Activated CD4-positive, alpha-beta T cell treated with anti-CD3 and anti-CD28 coated beads for 48 hours (primary cell): ENCODE measurements around the gene EMCN.
A peak's percentile ranks its signal among the peaks of the same experiment; 100 is the strongest.
"Not testable (repeated sequence)": the region's sequence is repeated elsewhere in the genome, so short reads cannot be mapped to it uniquely, and the experiment has no call there.

Experiments used
- DNase-seq: peaks from one replicate; pipeline ENCODE4 v3.0.0-alpha.2; 2020

EMCN gene

GRCh38 chr4:100517864-100518341, at the start of gene EMCN:
EMCN (minus strand) TSS chr4:100518022; CDS start chr4:100517914, 108 bp downstream.
- DNase-seq: no peak

DNA sequence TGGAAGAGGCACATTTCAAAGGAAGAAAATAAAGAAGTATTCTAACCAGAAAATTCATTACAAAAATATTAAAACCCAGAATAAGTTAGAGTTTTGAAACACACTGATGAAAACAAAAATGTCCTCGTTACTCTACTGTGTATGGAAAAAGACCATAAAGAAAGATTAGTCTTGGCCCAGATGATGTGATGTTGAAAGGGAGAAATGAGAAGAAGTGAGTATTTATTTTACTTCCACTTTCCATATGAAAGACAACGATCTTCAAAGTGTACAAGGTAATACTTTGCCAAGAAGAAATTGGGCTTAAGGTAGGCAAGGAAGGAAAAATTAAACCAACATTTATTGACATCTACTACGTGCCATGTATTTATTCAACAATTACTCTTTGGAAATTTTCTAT, 48.6 kb upstream of the EMCN start:
- no peak for DNase-seq

DNA sequence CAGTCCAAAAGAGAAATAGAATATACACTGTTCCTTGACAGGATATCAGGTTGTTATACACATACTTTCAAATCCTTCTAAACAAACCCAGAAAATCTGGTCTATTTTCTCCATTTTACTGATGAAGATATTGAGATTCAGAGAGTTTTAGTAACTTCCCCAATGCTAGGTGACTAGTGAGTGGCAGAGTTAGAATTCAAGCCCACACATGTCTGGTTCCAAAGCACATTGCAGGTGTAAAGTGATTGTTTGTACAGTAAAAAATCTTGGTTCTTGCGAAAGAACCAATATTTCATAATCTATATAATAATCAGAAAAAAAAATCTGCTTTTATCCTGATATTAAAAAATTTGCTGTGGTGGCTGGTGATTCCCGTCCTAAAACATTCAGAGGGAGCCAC, 39.5 kb upstream of the EMCN start:
- no peak for DNase-seq

- no peak for DNase-seq
These were observed 38.0 kb upstream of the EMCN start for GRCh38 chr4:100555611-100556337.

DNA sequence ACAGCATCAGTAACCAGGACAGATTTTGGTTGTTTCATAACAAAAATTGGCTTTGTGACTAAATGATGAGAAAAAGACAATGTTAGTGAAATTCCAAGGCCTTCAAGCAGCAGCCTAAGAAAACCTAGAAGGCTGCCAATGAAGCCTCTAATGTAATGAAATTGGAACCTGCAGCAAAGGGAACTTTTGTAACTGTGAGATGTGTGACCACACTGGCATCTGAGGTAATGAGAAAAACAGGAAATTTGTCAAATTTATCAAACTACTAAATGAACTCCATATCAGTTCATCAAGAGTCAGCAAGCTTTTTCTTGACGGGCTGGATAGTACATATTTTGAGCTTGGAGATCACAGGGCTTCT, 30.4 kb upstream of the EMCN start:
- no peak for DNase-seq

DNA sequence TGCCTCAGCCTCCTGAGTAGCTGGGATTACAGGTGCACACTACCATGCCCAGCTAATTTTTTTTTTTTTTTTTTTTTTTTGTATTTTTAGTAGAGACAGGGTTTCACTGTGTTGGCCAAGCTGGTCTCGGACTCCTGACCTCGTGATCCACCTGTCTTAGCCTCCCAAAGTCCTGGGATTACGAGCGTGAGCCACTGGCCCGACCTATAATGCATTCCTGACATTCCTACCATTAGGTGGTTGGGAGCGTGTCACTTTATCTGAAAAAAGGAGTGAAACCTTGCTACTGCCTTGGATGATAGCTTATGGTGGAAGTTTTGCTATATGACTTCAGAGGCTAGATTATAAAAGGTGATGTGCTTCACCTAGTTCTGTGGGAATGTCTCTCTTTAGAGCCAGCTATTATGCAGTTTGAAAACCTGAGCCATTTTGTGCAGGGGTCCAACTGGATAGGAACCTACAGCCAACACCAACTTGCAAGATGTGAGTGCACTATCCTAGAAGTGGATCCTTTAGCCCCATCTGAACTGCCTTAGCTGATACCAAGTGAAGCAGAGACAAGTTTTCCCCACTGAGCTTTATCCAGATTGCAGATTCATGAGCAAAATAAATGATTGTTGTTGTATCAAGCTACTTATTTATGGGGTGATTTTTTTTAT, 29.8 kb upstream of the EMCN start:
- no peak for DNase-seq

DNA sequence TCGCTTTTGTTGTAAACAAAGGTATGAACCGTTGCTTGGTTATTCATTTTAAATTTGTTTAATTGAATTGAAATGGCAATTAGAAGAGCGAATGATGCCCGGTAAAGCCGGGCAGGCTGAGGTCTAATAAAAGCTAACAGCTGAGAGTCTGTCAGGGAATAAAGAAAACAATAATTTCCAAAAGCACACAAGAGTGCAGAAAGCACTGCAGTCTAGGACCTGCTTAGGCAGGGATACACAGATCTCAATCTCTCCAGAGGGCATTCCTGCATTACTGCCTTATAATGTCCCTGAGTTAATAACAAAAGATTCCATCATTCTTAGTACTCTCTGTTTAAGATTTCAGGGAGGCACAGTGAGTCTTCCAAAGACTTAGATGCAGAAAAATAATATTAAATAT, 27.6 kb upstream of the EMCN start:
- DNase-seq: no peak

- no peak for DNase-seq
These were observed 22.3 kb upstream of the EMCN start for GRCh38 chr4:100540131-100540530.

GRCh38 chr4:100539706-100540105, 21.9 kb upstream of the EMCN start:
- no peak for DNase-seq

DNA sequence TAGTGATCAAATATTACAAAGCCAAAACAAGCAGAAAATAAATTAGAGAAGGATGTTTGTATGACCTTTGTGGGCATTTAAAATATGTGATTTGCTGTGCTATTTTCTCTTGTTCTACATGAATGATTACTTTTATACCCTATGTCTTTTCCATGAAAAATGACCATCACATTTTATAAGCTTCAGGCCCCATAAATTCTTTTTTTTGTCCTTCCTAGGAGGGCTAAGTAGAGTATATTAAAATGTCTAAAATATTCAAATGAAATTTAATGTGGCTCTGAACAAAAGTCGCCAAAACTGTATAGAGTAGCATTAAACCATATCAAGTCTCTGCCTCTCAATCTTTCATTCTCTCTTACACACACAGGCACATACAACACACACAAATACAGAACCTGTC, 15.9 kb upstream of the EMCN start:
- no peak for DNase-seq

DNA sequence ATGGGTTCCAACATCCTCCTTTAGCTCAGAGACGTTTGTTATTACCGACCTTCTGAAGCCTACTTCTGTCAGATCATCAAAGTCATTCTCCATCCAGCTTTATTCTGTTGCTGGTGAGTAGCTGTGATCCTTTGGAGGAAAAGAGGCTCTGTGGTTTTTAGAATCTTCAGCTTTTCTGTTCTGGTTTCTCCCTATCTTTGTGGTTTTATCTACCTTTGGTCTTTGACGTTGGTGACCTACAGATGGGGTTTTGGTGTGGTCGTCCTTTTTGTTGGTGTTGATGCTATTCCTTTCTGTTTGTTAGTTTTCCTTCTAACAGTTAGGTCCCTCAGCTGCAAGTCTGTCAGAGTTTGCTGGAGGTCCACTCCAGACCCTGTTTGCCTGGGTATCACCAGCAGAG, 12.3 kb upstream of the EMCN start:
- not testable (repeated sequence) for DNase-seq

- DNase-seq: no peak
These were observed 7.9 kb upstream of the EMCN start for GRCh38 chr4:100525686-100526085.

DNA sequence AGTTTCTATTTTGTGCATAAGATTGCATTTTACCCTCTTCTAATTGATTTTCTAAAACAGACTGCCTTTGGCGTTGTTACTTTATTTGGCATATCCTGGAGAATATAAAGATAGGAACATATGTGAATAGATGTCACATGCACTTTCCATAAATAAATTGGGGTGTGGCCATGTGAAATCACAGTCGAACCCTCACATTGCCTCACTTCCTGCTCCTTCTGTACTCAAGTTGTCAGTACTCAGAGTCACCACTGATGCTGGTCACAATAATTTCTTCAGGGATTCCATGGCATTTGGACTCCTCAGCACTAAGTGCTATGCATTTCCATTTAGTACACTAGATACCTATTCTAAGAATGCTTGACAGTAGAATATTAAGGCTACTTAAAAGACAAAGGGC, 1.4 kb upstream of the EMCN start:
- no peak for DNase-seq

DNA sequence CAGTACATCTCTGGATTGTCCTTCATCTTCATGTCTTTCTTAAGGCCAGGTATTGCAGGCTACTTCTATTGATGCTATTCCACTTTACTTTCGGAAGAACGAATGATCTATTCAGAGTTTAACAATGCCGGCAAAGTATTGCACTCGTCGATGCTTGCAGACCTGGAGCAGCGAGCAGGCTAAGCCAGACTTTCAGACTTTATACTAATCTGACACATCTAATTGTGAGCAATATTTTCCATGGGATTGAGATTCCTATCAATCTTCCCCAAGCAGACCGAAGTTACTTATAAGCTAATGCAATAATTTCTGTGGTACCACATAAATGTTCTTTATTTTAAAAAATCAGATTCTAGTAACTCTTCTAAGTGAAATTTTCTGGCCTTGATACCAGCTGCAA, 1.6 kb downstream of the EMCN start:
- DNase-seq: no peak

GRCh38 chr4:100511896-100512295, 5.9 kb downstream of the EMCN start:
- DNase-seq: no peak

DNA sequence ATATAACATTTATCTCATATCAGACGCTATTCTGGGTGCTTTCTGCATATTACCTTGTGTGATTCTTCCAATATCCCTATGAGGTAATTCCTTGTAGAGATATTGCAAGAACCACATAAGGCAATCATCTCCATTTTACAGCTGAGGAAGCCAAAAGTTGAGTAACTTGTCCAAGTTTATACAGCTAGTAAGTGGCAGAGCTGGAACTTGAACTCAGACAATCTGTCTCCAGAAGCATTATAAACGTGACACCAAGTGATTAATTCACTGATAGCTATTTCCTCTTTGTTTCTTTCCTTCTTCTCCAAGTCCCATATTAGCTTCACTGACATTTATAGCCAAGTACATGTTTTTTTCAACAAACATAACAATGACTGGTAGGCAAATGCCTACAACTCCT, 7.3 kb downstream of the EMCN start:
- DNase-seq: no peak

DNA sequence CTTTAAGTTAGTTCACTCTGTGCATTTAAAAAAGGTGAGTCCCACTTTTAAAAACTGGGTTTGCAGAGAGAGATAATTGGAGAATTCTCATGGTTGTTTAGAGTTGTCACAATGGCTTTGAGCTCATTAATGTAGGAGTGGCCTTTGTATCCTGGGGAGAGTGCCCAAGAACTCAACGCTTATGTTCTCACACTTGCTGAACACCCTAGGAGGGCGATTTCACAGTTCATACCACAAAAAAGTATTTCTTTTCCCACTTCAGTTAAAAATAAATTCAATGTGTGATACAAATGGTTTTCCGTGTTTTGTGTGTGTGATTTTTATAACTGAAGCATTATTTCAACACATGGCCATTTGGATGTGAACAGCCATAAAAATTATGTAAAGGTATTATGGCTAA, 8.4 kb downstream of the EMCN start:
- DNase-seq: no peak

DNA sequence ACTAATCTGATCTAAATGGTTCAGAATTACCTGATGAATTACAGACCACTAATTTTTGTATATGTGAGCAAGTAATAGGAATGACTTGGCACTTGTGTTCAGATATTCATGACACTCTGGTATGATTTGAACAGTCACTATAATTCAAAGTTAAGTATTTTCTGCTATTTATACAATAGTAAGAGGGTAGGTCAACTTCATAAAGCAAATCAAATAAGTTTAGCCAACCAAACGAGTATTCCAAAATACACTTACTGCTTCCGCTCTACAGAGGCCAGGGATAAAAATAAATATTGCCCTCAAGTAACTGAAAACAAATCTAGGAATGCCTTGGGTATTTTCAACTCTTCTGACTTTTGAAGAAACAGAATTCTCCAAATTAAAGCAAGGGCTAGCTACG, 9.1 kb downstream of the EMCN start:
- DNase-seq: no peak

DNA sequence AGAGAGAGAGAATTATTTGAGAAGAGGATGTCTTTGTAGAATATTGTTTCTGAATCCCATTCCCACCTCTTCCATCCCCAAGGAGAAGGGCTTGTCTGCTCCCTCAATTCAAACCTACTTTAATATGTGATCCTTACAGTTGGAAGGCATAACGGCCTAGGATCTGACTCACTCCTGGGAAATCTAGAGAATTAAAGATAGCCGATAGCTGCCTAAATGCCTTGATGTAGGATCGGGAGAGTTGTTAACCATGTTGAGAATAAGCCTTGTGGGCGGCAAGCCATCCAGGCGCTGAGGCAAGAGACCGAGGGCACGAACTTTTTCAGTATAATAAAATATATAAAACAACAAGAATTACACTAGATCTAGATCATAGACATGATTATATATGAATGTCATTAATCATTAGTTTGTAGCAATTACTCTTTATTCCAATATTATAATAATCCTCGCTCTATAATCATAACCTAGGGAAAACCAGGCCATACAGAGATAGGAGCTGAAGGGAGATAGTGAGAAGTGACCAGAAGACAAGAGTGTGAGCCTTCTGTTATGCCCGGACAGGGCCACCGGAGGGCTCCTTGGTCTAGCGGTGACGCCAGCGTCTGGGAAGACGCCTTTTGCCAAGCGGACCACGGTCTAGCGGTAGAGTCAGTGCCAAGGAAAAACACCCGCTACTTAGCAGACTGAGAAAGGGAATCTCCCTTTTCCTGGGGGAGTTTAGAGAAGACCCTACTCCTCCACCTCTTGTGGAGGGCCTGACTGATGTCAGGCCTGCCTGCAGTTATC, 13.5 kb downstream of the EMCN start:
- DNase-seq: peak; percentile 3

GRCh38 chr4:100497791-100498190, 20.0 kb downstream of the EMCN start:
- no peak for DNase-seq

- no peak for DNase-seq
These were observed 22.7 kb downstream of the EMCN start for GRCh38 chr4:100495074-100495473.

GRCh38 chr4:100494166-100494565, 23.7 kb downstream of the EMCN start:
- no peak for DNase-seq

DNA sequence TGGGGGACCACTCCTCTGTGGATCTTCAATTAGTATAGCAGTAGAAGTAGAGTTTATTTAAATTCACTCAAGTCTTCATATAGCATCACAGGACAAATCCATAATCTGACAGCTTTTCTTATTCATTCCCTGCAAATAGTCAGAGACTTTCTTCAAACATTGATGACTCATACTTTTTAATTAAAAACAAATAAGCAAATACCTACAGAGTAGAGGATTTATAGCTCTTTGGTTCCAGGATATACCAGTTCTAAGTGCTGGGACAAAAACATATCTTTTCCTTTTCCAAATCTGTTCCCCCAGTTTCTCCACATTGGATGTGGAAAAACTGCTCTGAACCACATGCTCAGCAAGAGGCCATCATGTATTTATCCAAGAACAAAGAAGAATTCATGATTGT, 24.1 kb downstream of the EMCN start:
- no peak for DNase-seq

DNA sequence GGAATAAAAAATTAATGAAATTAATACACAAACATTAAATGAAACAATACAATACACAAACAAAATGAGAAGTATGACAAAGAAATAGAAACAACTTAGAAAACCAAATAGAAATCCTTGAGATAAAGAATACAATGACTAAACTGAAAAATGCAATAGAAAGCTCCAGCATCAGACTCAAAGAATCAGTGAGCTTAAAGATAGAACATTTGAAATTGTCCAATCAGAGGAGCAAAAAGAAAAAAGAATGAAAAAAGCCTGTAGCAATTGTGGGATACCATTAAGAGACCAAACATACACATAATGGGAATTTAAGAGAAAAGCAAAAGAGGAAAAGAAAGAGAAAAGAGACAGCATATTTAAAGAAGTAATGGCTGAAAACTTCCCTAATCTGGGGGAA, 25.7 kb downstream of the EMCN start:
- DNase-seq: no peak
